IMR-90 (cell line): ENCODE measurements around the gene GM2A. TPM values are rescaled to one million over a fixed set of nuclear protein-coding genes. Genes with fewer than 3 reads are reported as not detected.

Experiments
- ATAC-seq: fragments of 200-7000 bp; cut with Tn5 transposase; 2 replicates; pipeline ENCODE4 v1.9.1; 2020; ENCODE audit warnings: low read depth, mild to moderate bottlenecking, moderate library complexity
- BruUV-seq: library from RNA; stranded (reverse); fragments of 400-500 nt; replicated peaks from 2 replicates; lab custom pipeline; 2021; lab: Mats Ljungman, UMichigan
- CTCF ChIA-PET: fragments of 300-600 bp; formaldehyde crosslinking; extraction: SDS; loops from one replicate; lab custom pipeline; 2021; ENCODE audit warnings: antibody characterized with exemption; lab: Yijun Ruan, JAX
- POLR2A ChIA-PET: fragments of 300-600 bp; sonication (Branson Sonifier 250); formaldehyde crosslinking; loops from one replicate; lab custom pipeline; 2022; ENCODE audit warnings: antibody characterized with exemption; ENCODE audit not compliant: unreplicated experiment; lab: Charles Lee
- DNase-seq: peaks from one replicate; pipeline ENCODE4 v3.0.0; 2013
- H2AFZ ChIP-seq: replicated peaks from 2 replicates; pipeline ENCODE3; 2013; ENCODE audit warnings: low read length, mild to moderate bottlenecking; ENCODE audit not compliant: poor library complexity
- H2AK5ac ChIP-seq: 2 replicates; pipeline ENCODE4 v1.6.1; 2013; ENCODE audit warnings: low read depth, low read length, inconsistent platforms
- H2AK9ac ChIP-seq: replicated peaks from 2 replicates; pipeline ENCODE3; 2013; ENCODE audit warnings: mild to moderate bottlenecking, low read depth, low read length, moderate library complexity; ENCODE audit not compliant: poor library complexity
- H2BK120ac ChIP-seq: 2 replicates; pipeline ENCODE4 v1.6.1; 2013; ENCODE audit warnings: low read depth, low read length, inconsistent platforms
- H2BK15ac ChIP-seq: 3 replicates; pipeline ENCODE4 v1.6.1; 2013; ENCODE audit warnings: low read depth, low read length, inconsistent platforms
- H2BK20ac ChIP-seq: 2 replicates; pipeline ENCODE4 v1.6.1; 2013; ENCODE audit warnings: low read depth, mild to moderate bottlenecking, inconsistent platforms, low read length, moderate library complexity
- H2BK5ac ChIP-seq: 2 replicates; pipeline ENCODE4 v1.6.1; 2013; ENCODE audit warnings: mild to moderate bottlenecking, low read depth, low read length, inconsistent platforms; ENCODE audit not compliant: poor library complexity, severe bottlenecking
- H3K14ac ChIP-seq: replicated peaks from 2 replicates; pipeline ENCODE4 v1.6.1; 2013; ENCODE audit warnings: low read depth, low read length, inconsistent platforms
- H3K18ac ChIP-seq: 2 replicates; pipeline ENCODE4 v1.6.1; 2013; ENCODE audit warnings: low read depth, low read length, control low read depth
- H3K23ac ChIP-seq: 2 replicates; pipeline ENCODE4 v1.6.1; 2013; ENCODE audit warnings: low read depth, low read length, inconsistent platforms
- H3K27ac ChIP-seq: 2 replicates; pipeline ENCODE4 v1.5.1; 2013; ENCODE audit warnings: mild to moderate bottlenecking, control low read depth, low read length; ENCODE audit not compliant: insufficient read depth
- H3K27me3 ChIP-seq: 2 replicates; pipeline ENCODE4 v1.6.1; 2013; ENCODE audit warnings: low read length; ENCODE audit not compliant: control insufficient read depth, insufficient read depth
- H3K36me3 ChIP-seq: 2 replicates; pipeline ENCODE4 v1.6.1; 2013; ENCODE audit warnings: low read length, mixed read lengths; ENCODE audit not compliant: control insufficient read depth, insufficient read depth
- H3K4ac ChIP-seq: 2 replicates; pipeline ENCODE4 v1.6.1; 2013; ENCODE audit warnings: low read depth, low read length, inconsistent platforms
- H3K4me1 ChIP-seq: 2 replicates; pipeline ENCODE4 v1.6.1; 2013; ENCODE audit warnings: low read length, mixed read lengths; ENCODE audit not compliant: control insufficient read depth, insufficient read depth
- H3K4me2 ChIP-seq: 2 replicates; pipeline ENCODE4 v1.6.1; 2013; ENCODE audit warnings: low read depth, mild to moderate bottlenecking, control low read depth, low read length, moderate library complexity
- H3K4me3 ChIP-seq: 2 replicates; pipeline ENCODE4 v1.5.1; 2013; ENCODE audit warnings: low read depth, mild to moderate bottlenecking, control low read depth, low read length, moderate library complexity; ENCODE audit not compliant: insufficient read depth
- H3K56ac ChIP-seq: 2 replicates; pipeline ENCODE4 v1.6.1; 2013; ENCODE audit warnings: low read length, inconsistent platforms; ENCODE audit not compliant: insufficient read depth; ENCODE audit errors: extremely low read depth
- H3K79me1 ChIP-seq, 2 experiments: 2 replicates each; pipeline ENCODE4 v1.6.1; 2013; ENCODE audit warnings: low read length in 2 of 2, inconsistent platforms in 1 of 2, low read depth in 1 of 2
- H3K9ac ChIP-seq: 2 replicates; pipeline ENCODE4 v1.6.1; 2013; ENCODE audit warnings: low read depth, low read length, control low read depth
- H3K9me1 ChIP-seq: 2 replicates; pipeline ENCODE4 v1.6.1; 2013; ENCODE audit warnings: low read length, inconsistent platforms; ENCODE audit not compliant: insufficient read depth
- H3K9me3 ChIP-seq: 2 replicates; pipeline ENCODE4 v1.6.1; 2013; ENCODE audit warnings: low read length; ENCODE audit not compliant: control insufficient read depth, insufficient read depth
- H4K20me1 ChIP-seq: 2 replicates; pipeline ENCODE4 v1.6.1; 2013; ENCODE audit warnings: low read length, inconsistent platforms; ENCODE audit not compliant: insufficient read depth
- H4K5ac ChIP-seq: 2 replicates; pipeline ENCODE4 v1.6.1; 2013; ENCODE audit warnings: mild to moderate bottlenecking, low read depth, low read length, control low read depth
- H4K8ac ChIP-seq, 2 experiments: 2 replicates each; pipeline ENCODE4 v1.6.1; 2013; ENCODE audit warnings: low read depth in 2 of 2, low read length in 2 of 2, control low read depth in 1 of 2, inconsistent platforms in 1 of 2
- H4K91ac ChIP-seq: 2 replicates; pipeline ENCODE4 v1.6.1; 2013; ENCODE audit warnings: low read depth, low read length, inconsistent platforms; ENCODE audit not compliant: insufficient read depth
- BHLHE40 ChIP-seq: fragments of 150-350 bp; IDR thresholded peaks from 2 replicates; pipeline ENCODE4 v1.6.1; 2016; ENCODE audit warnings: mild to moderate bottlenecking, low read depth, low read length
- CEBPB ChIP-seq: IDR thresholded peaks from 2 replicates; pipeline ENCODE4 v1.6.1; 2012; ENCODE audit warnings: low read depth, low read length, improper control_type of control experiment
- CHD1 ChIP-seq: IDR thresholded peaks from 2 replicates; pipeline ENCODE4 v1.6.1; 2012; ENCODE audit warnings: low read depth, low read length, improper control_type of control experiment
- FOS ChIP-seq: fragments of 150-350 bp; IDR thresholded peaks from 2 replicates; pipeline ENCODE4 v1.6.1; 2016; ENCODE audit warnings: low read depth, low read length
- MAFK ChIP-seq: IDR thresholded peaks from 2 replicates; pipeline ENCODE4 v1.6.1; 2012; ENCODE audit warnings: low read depth, low read length, improper control_type of control experiment
- MAZ ChIP-seq: IDR thresholded peaks from 2 replicates; pipeline ENCODE4 v1.6.1; 2012; ENCODE audit warnings: low read depth, mild to moderate bottlenecking, low read length, improper control_type of control experiment, moderate library complexity, borderline replicate concordance
- MXI1 ChIP-seq: IDR thresholded peaks from 2 replicates; pipeline ENCODE4 v1.6.1; 2012; ENCODE audit warnings: low read depth, mild to moderate bottlenecking, low read length, moderate library complexity, borderline replicate concordance
- NFE2L2 ChIP-seq: fragments of 150-350 bp; IDR thresholded peaks from 2 replicates; pipeline ENCODE4 v1.6.1; 2016; ENCODE audit warnings: low read depth, mild to moderate bottlenecking, low read length
- POLR2A ChIP-seq: IDR thresholded peaks from 2 replicates; pipeline ENCODE4 v1.6.1; 2012; ENCODE audit warnings: mild to moderate bottlenecking, low read depth, low read length
- RAD21 ChIP-seq: IDR thresholded peaks from 2 replicates; pipeline ENCODE4 v1.6.1; 2012; ENCODE audit warnings: low read length, improper control_type of control experiment
- RCOR1 ChIP-seq: IDR thresholded peaks from 2 replicates; pipeline ENCODE4 v1.6.1; 2012; ENCODE audit warnings: mild to moderate bottlenecking, low read length, improper control_type of control experiment; ENCODE audit not compliant: insufficient replicate concordance
- RFX5 ChIP-seq: IDR thresholded peaks from 2 replicates; pipeline ENCODE4 v1.8.0; 2012; ENCODE audit warnings: low read depth, mild to moderate bottlenecking, low read length, moderate library complexity
- SMC3 ChIP-seq: fragments of 150-350 bp; IDR thresholded peaks from 2 replicates; pipeline ENCODE4 v1.6.1; 2016; ENCODE audit warnings: low read depth, mild to moderate bottlenecking, antibody characterized with exemption, low read length, moderate library complexity
- WGBS, 2 experiments: methylation state at CpG; one replicate each; pipeline versions ENCODE4 v1.1.5 to v1.1.7; 2013; ENCODE audit warnings: missing lambda C conversion rate in 2 of 2; ENCODE audit not compliant: insufficient read length in 1 of 2; ENCODE audit errors: extremely low coverage in 2 of 2; 5-methylcytosine and 5-hydroxymethylcytosine counted together
- dilution Hi-C: fragments of 300-500 bp; cut with HindIII; formaldehyde crosslinking; loops from one replicate; pipeline ENCODE4 v1.14.3; 2018; ENCODE audit warnings: low sequenced_read_pairs; ENCODE audit not compliant: unreplicated experiment
- in situ Hi-C: fragments of 300-500 bp; cut with MboI; formaldehyde crosslinking; loops from 3 replicates; pipeline ENCODE4 v1.14.3; 2019; ENCODE audit warnings: low sequenced_read_pairs, inconsistent platforms, mixed read lengths
- intact Hi-C: fragments of 100-400 bp; cut with micrococcal nuclease; formaldehyde crosslinking; loops from 2 replicates; pipeline ENCODE4 v1.10.0; 2022
- polyA plus RNA-seq, 3 experiments: library from polyadenylated mRNA; depleted of rRNA; stranded (reverse); fragments of >200 nt; gene quantifications; 2 replicates each; pipeline ENCODE4 v1.2.3, GENCODE V29; 2012; ENCODE audit warnings: low replicate concordance in 1 of 3
- total RNA-seq: library from RNA; depleted of rRNA; stranded (reverse); fragments of >200 nt; gene quantifications from 2 replicates; pipeline ENCODE4 v1.2.3, GENCODE V29; 2012
- TF ChIP-seq, protein P1 (sequence below): fragments of 150-350 bp; IDR thresholded peaks from 2 replicates; pipeline ENCODE4 v1.6.1; 2016; ENCODE audit warnings: low read depth, mild to moderate bottlenecking, low read length, moderate library complexity, borderline replicate concordance
- TF ChIP-seq, protein P2 (sequence below): fragments of 150-350 bp; IDR thresholded peaks from 2 replicates; pipeline ENCODE4 v1.6.1; 2017; ENCODE audit warnings: mild to moderate bottlenecking, antibody characterized with exemption, low read length, low read depth
- TF ChIP-seq, protein P3 (sequence below): conservative IDR thresholded peaks from 2 replicates; pipeline ENCODE4 v1.5.1; 2012; ENCODE audit warnings: mild to moderate bottlenecking, low read depth, low read length, improper control_type of control experiment

The GM2A gene
- total and polyA plus RNA-seq, 2 of the 4 experiments (the other 2 are of a cell fraction): 13.8 to 18.5 TPM

DNA sequence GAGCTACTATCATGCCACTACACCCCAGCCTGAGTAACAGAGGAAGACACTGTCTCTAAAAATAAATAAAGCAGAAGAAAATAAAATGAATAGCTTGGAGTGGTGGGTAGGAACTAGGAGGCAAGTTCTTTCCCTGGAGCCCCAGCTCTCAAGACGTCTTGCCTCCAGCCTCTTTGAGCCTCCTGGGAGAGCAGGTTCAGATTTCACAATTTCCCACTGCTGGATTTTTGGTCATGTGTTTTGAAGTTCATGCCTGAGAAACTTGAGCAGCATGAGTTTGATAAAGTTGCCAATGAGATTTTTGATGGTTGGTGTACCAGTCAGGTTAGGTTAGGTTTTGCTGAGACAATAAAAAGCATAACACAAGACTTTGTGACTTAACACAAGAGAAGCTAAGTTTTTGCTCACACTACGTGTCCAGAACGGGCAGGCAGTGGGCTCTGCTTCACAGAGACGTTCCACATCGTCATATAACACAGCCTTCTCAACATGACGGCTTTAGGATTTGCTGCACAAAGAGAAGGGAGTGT is 25.0 kb upstream of the GM2A start:
- Histone ChIP-seq H2AK9ac (no peak overlapping the region), H2BK120ac (no peak overlapping the region), H3K4ac (no peak overlapping the region), H2BK15ac (no peak overlapping the region), H3K9me3 (no peaks in the 10 kb centered on the region), H3K23ac (no peak overlapping the region), H3K27me3 (peaks cover 25% of the 10 kb centered on the region), H3K56ac (no peak overlapping the region), H3K4me1 (no peaks in the 10 kb centered on the region), H3K4me2 (no peak overlapping the region), H4K91ac (no peak overlapping the region), H4K8ac (no peak overlapping the region), H3K27ac (no peak overlapping the region), H3K79me1 (no peaks in the 10 kb centered on the region), H4K5ac (no peak overlapping the region), H3K4me3 (no peak overlapping the region), H3K36me3 (no peaks in the 10 kb centered on the region), H2AFZ (no peak overlapping the region), H3K9ac (no peak overlapping the region), H2BK20ac (no peak overlapping the region), H3K18ac (no peak overlapping the region), H4K20me1 (no peaks in the 10 kb centered on the region), H2AK5ac (no peak overlapping the region), H2BK5ac (no peak overlapping the region), H3K9me1 (no peaks in the 10 kb centered on the region), H3K14ac (no peak overlapping the region)
- TF ChIP-seq MAFK (no peak), BHLHE40 (no peak), CHD1 (no peak), CEBPB (no peak), RFX5 (no peak), SMC3 (no peak), MXI1 (no peak), RAD21 (no peak), POLR2A (no peak), RCOR1 (no peak), NFE2L2 (no peak), MAZ (no peak), FOS (no peak)
- TF ChIP-seq, protein P1, sequence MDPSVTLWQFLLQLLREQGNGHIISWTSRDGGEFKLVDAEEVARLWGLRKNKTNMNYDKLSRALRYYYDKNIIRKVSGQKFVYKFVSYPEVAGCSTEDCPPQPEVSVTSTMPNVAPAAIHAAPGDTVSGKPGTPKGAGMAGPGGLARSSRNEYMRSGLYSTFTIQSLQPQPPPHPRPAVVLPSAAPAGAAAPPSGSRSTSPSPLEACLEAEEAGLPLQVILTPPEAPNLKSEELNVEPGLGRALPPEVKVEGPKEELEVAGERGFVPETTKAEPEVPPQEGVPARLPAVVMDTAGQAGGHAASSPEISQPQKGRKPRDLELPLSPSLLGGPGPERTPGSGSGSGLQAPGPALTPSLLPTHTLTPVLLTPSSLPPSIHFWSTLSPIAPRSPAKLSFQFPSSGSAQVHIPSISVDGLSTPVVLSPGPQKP: no peak
- TF ChIP-seq, protein P2, sequence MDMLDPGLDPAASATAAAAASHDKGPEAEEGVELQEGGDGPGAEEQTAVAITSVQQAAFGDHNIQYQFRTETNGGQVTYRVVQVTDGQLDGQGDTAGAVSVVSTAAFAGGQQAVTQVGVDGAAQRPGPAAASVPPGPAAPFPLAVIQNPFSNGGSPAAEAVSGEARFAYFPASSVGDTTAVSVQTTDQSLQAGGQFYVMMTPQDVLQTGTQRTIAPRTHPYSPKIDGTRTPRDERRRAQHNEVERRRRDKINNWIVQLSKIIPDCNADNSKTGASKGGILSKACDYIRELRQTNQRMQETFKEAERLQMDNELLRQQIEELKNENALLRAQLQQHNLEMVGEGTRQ: no peak
- TF ChIP-seq, protein P3, sequence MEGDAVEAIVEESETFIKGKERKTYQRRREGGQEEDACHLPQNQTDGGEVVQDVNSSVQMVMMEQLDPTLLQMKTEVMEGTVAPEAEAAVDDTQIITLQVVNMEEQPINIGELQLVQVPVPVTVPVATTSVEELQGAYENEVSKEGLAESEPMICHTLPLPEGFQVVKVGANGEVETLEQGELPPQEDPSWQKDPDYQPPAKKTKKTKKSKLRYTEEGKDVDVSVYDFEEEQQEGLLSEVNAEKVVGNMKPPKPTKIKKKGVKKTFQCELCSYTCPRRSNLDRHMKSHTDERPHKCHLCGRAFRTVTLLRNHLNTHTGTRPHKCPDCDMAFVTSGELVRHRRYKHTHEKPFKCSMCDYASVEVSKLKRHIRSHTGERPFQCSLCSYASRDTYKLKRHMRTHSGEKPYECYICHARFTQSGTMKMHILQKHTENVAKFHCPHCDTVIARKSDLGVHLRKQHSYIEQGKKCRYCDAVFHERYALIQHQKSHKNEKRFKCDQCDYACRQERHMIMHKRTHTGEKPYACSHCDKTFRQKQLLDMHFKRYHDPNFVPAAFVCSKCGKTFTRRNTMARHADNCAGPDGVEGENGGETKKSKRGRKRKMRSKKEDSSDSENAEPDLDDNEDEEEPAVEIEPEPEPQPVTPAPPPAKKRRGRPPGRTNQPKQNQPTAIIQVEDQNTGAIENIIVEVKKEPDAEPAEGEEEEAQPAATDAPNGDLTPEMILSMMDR: no peak
- POLR2A ChIA-PET: no interaction called here
- DNase-seq (no peak), ATAC-seq (no peak)
- BruUV-seq: no TSS peak
- CTCF ChIA-PET: interaction anchor here (0.5 to 1.4 kb wide), 2 partner anchors 11 to 25 kb away, joined by 3 to 5 read pairs; no protein-coding TSS in a partner anchor
- in situ Hi-C loops (no loop called here), intact Hi-C loops (no loop called here), dilution Hi-C loops (no loop called here)
- WGBS, 2 experiments: no CpG with 5 or more reads among the region's 6 CpGs
